Measurements from ENCODE around the gene RELN.
"Not testable (repeated sequence)": the region's sequence is repeated elsewhere in the genome, so short reads cannot be mapped to it uniquely, and the experiment has no call there.

The RELN gene

GRCh38 chr7:103862302-103863035 lies 127.0 kb downstream of the RELN start:
- Mint-ChIP-seq H3K36me3 (ENCODE audit: insufficient read depth) (no peaks in the 10 kb centered on the region), H3K4me1 (ENCODE audit: low read depth in 2 of 2) (no peaks in the 10 kb centered on the region), H3K4me3 (no peak overlapping the region), H3K27ac (no peak overlapping the region), H3K27me3 (no peaks in the 10 kb centered on the region), H3K9me3 (no peaks in the 10 kb centered on the region)
- ATAC-seq (replicated peaks) (no peak), DNase-seq (no peak)

GRCh38 chr7:103859709-103860108 lies 129.7 kb downstream of the RELN start:
- H3K9me3 Mint-ChIP-seq = no peaks in the 10 kb centered on the region
- no peak for ATAC-seq (replicated peaks)
- H3K4me3 Mint-ChIP-seq = no peak overlapping the region
- DNase-seq = no peak
- peaks cover 0 to 7% of the 10 kb centered on the region in 2 donors for H3K27me3 Mint-ChIP-seq
- no peaks in the 10 kb centered on the region for H3K4me1 Mint-ChIP-seq (ENCODE audit: low read depth in 2 of 2)
- H3K27ac Mint-ChIP-seq = no peak overlapping the region
- H3K36me3 Mint-ChIP-seq (ENCODE audit: insufficient read depth) = no peaks in the 10 kb centered on the region

GRCh38 chr7:103857435-103857834 lies 132.0 kb downstream of the RELN start:
- Mint-ChIP-seq H3K36me3 (ENCODE audit: insufficient read depth) (no peaks in the 10 kb centered on the region), H3K9me3 (no peaks in the 10 kb centered on the region), H3K4me1 (ENCODE audit: low read depth in 2 of 2) (no peaks in the 10 kb centered on the region), H3K27ac (no peak overlapping the region), H3K27me3 (peaks cover 0 to 8% of the 10 kb centered on the region in 2 donors), H3K4me3 (no peak overlapping the region)
- ATAC-seq (replicated peaks) = no peak
- no peak for DNase-seq

GRCh38 chr7:103856929-103857328 lies 132.5 kb downstream of the RELN start:
- Mint-ChIP-seq H3K9me3 (no peaks in the 10 kb centered on the region), H3K4me1 (ENCODE audit: low read depth in 2 of 2) (no peaks in the 10 kb centered on the region), H3K4me3 (no peak overlapping the region), H3K36me3 (ENCODE audit: insufficient read depth) (no peaks in the 10 kb centered on the region), H3K27ac (no peak overlapping the region), H3K27me3 (peaks cover 0 to 8% of the 10 kb centered on the region in 2 donors)
- ATAC-seq (replicated peaks) (no peak), DNase-seq (no peak)

- peaks cover 0 to 8% of the 10 kb centered on the region in 2 donors for H3K27me3 Mint-ChIP-seq
- ATAC-seq (replicated peaks) = no peak
- H3K27ac Mint-ChIP-seq = no peak overlapping the region
- no peaks in the 10 kb centered on the region for H3K36me3 Mint-ChIP-seq (ENCODE audit: insufficient read depth)
- no peaks in the 10 kb centered on the region for H3K4me1 Mint-ChIP-seq (ENCODE audit: low read depth in 2 of 2)
- peaks cover 2% of the 10 kb centered on the region in 2 donors for H3K9me3 Mint-ChIP-seq
- no peak overlapping the region for H3K4me3 Mint-ChIP-seq
- no peak for DNase-seq
Observed at GRCh38 chr7:103855671-103856070, 133.8 kb downstream of the RELN start.

GRCh38 chr7:103854611-103855010 lies 134.8 kb downstream of the RELN start:
- DNase-seq (no peak), ATAC-seq (replicated peaks) (no peak)
- Mint-ChIP-seq H3K36me3 (ENCODE audit: insufficient read depth) (no peaks in the 10 kb centered on the region), H3K27ac (no peak overlapping the region), H3K4me1 (ENCODE audit: low read depth in 2 of 2) (no peaks in the 10 kb centered on the region), H3K27me3 (peaks cover 0 to 8% of the 10 kb centered on the region in 2 donors), H3K9me3 (peaks cover 2 to 13% of the 10 kb centered on the region in 2 donors), H3K4me3 (no peak overlapping the region)

- no peak for DNase-seq
- ATAC-seq (replicated peaks) = no peak
- Mint-ChIP-seq H3K9me3 (peaks cover 4 to 17% of the 10 kb centered on the region in 2 donors), H3K4me3 (no peak overlapping the region), H3K27ac (no peak overlapping the region), H3K36me3 (ENCODE audit: insufficient read depth) (no peaks in the 10 kb centered on the region), H3K27me3 (peaks cover 0 to 8% of the 10 kb centered on the region in 2 donors), H3K4me1 (ENCODE audit: low read depth in 2 of 2) (no peaks in the 10 kb centered on the region)
Observed at GRCh38 chr7:103851357-103851756, 138.1 kb downstream of the RELN start.

GRCh38 chr7:103843689-103844480 lies 145.6 kb downstream of the RELN start:
- DNase-seq = no peak
- Mint-ChIP-seq H3K9me3 (peaks cover 0 to 1% of the 10 kb centered on the region in 2 donors), H3K4me1 (ENCODE audit: low read depth in 2 of 2) (no peaks in the 10 kb centered on the region), H3K27ac (no peak overlapping the region), H3K36me3 (ENCODE audit: insufficient read depth) (no peaks in the 10 kb centered on the region), H3K4me3 (no peak overlapping the region), H3K27me3 (no peaks in the 10 kb centered on the region)
- no peak for ATAC-seq (replicated peaks)

- DNase-seq (no peak), ATAC-seq (replicated peaks) (no peak)
- no peaks in the 10 kb centered on the region for H3K4me1 Mint-ChIP-seq (ENCODE audit: low read depth in 2 of 2)
- no peak overlapping the region for H3K4me3 Mint-ChIP-seq
- H3K27ac Mint-ChIP-seq = no peak overlapping the region
- no peaks in the 10 kb centered on the region for H3K27me3 Mint-ChIP-seq
- no peaks in the 10 kb centered on the region for H3K9me3 Mint-ChIP-seq
- H3K36me3 Mint-ChIP-seq (ENCODE audit: insufficient read depth) = no peaks in the 10 kb centered on the region
Observed at GRCh38 chr7:103833401-103833800, 156.1 kb downstream of the RELN start.

- DNase-seq (no peak), ATAC-seq (replicated peaks) (no peak)
- no peaks in the 10 kb centered on the region for H3K9me3 Mint-ChIP-seq
- no peak overlapping the region for H3K27ac Mint-ChIP-seq
- H3K36me3 Mint-ChIP-seq (ENCODE audit: insufficient read depth) = no peaks in the 10 kb centered on the region
- no peaks in the 10 kb centered on the region for H3K27me3 Mint-ChIP-seq
- H3K4me1 Mint-ChIP-seq (ENCODE audit: low read depth in 2 of 2) = no peaks in the 10 kb centered on the region
- H3K4me3 Mint-ChIP-seq = no peak overlapping the region
Observed at GRCh38 chr7:103832438-103832837, 157.0 kb downstream of the RELN start.

GRCh38 chr7:103824251-103824650 lies 165.2 kb downstream of the RELN start:
- H3K36me3 Mint-ChIP-seq (ENCODE audit: insufficient read depth) = no peaks in the 10 kb centered on the region
- H3K27me3 Mint-ChIP-seq = no peaks in the 10 kb centered on the region
- no peaks in the 10 kb centered on the region for H3K9me3 Mint-ChIP-seq
- DNase-seq (no peak), ATAC-seq (replicated peaks) (no peak)
- no peak overlapping the region for H3K4me3 Mint-ChIP-seq
- H3K4me1 Mint-ChIP-seq (ENCODE audit: low read depth in 2 of 2) = no peaks in the 10 kb centered on the region
- no peak overlapping the region for H3K27ac Mint-ChIP-seq

GRCh38 chr7:103823084-103823483 lies 166.4 kb downstream of the RELN start:
- no peak for ATAC-seq (replicated peaks)
- H3K27me3 Mint-ChIP-seq = no peaks in the 10 kb centered on the region
- DNase-seq = no peak
- H3K4me3 Mint-ChIP-seq = no peak overlapping the region
- no peaks in the 10 kb centered on the region for H3K9me3 Mint-ChIP-seq
- no peaks in the 10 kb centered on the region for H3K36me3 Mint-ChIP-seq (ENCODE audit: insufficient read depth)
- H3K27ac Mint-ChIP-seq = no peak overlapping the region
- no peaks in the 10 kb centered on the region for H3K4me1 Mint-ChIP-seq (ENCODE audit: low read depth in 2 of 2)

GRCh38 chr7:103821092-103821491 lies 168.4 kb downstream of the RELN start:
- Mint-ChIP-seq H3K4me3 (no peak overlapping the region), H3K4me1 (ENCODE audit: low read depth in 2 of 2) (no peaks in the 10 kb centered on the region), H3K9me3 (no peaks in the 10 kb centered on the region), H3K27ac (no peak overlapping the region), H3K27me3 (no peaks in the 10 kb centered on the region), H3K36me3 (ENCODE audit: insufficient read depth) (no peaks in the 10 kb centered on the region)
- DNase-seq = no peak
- ATAC-seq (replicated peaks) = no peak

- DNase-seq; ATAC-seq (replicated peaks); H3K36me3 Mint-ChIP-seq (ENCODE audit: insufficient read depth); H3K27me3 Mint-ChIP-seq; H3K4me3 Mint-ChIP-seq; H3K9me3 Mint-ChIP-seq; H3K27ac Mint-ChIP-seq: not testable (repeated sequence)
- H3K4me1 Mint-ChIP-seq (ENCODE audit: low read depth in 2 of 2) = peaks cover 3 to 13% of the 10 kb centered on the region in 2 donors
Observed at GRCh38 chr7:103815972-103816371, 173.5 kb downstream of the RELN start.
